ENCODE results near the gene ZSCAN10.

The ZSCAN10 gene

GRCh38 chr16:3088450-3088849, 10.6 kb downstream of the ZSCAN10 start:
- TF ChIP-seq GABPA (IDR thresholded peaks at IDR 0.05; ENCODE audit: low read depth) (no peak), SPI1 (IDR thresholded peaks at IDR 0.05; ENCODE audit: borderline replicate concordance, low read depth) (no peak), POLR2AphosphoS5 (IDR thresholded peaks at IDR 0.05; ENCODE audit: low read depth) (no peak)
- TF ChIP-seq, protein P1, sequence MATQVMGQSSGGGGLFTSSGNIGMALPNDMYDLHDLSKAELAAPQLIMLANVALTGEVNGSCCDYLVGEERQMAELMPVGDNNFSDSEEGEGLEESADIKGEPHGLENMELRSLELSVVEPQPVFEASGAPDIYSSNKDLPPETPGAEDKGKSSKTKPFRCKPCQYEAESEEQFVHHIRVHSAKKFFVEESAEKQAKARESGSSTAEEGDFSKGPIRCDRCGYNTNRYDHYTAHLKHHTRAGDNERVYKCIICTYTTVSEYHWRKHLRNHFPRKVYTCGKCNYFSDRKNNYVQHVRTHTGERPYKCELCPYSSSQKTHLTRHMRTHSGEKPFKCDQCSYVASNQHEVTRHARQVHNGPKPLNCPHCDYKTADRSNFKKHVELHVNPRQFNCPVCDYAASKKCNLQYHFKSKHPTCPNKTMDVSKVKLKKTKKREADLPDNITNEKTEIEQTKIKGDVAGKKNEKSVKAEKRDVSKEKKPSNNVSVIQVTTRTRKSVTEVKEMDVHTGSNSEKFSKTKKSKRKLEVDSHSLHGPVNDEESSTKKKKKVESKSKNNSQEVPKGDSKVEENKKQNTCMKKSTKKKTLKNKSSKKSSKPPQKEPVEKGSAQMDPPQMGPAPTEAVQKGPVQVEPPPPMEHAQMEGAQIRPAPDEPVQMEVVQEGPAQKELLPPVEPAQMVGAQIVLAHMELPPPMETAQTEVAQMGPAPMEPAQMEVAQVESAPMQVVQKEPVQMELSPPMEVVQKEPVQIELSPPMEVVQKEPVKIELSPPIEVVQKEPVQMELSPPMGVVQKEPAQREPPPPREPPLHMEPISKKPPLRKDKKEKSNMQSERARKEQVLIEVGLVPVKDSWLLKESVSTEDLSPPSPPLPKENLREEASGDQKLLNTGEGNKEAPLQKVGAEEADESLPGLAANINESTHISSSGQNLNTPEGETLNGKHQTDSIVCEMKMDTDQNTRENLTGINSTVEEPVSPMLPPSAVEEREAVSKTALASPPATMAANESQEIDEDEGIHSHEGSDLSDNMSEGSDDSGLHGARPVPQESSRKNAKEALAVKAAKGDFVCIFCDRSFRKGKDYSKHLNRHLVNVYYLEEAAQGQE (IDR thresholded peaks at IDR 0.05; ENCODE audit: insufficient replicate concordance, low read depth): no peak
- no peak for DNase-seq (ENCODE audit: low read depth in 1 of 2, low spot score in 1 of 2)
- Histone ChIP-seq H3K4me3 (replicated peaks; ENCODE audit: insufficient read depth, low read length) (no peak overlapping the region), H3K27me3 (ENCODE audit: insufficient read depth, poor library complexity, severe bottlenecking) (no peaks in the 10 kb centered on the region), H3K27ac (replicated peaks) (no peak overlapping the region)

DNA sequence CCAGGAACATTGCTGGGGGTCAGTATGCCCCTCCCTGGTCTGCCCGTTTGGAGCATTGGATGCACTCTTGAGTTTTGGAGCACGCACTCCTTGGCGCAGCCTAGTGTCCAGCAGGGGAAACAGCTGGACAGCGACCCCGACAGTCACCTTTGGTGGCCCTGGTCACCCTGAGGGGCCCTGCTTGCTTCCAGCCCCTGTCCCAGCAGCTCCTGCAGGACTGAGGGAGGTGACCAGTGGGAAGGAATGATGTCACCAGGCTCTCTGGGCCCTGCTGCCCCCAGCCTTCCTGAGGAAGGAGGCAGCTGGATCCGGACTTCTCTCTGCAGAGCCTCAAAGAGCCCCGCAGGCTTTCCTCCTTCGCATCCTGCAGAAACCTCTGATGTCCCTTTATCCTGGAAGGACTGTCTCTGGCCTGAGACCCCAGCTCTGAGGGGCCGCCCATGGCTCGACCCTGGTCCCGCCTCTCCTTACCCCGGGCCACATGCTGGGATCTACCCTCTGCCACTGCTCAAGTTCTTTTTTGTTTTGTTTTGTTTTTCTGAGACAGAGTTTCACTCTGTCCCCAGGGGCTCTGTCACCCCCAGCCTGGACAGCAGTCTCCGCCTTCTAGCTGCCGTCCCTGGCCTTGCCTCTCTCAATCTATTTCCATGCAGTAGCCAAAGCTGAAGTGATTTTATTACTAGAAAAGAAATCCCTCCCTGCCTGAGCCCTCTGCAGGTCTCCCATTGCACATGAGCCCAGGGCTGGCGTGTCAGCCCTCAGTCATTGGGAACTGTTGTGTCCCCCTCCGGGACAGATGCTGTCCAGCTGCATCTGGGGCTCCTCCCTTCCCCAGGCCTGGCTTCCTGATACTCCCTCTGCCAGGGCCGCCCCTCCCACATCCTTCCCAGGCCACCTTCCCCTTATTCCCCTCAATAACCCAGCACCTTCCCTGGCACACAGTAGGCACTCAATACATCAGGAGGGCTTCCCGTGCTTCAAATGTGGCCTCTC, 11.6 kb downstream of the ZSCAN10 start:
- TF ChIP-seq GABPA (IDR thresholded peaks at IDR 0.05; ENCODE audit: low read depth): no peak
- TF ChIP-seq, protein P2, sequence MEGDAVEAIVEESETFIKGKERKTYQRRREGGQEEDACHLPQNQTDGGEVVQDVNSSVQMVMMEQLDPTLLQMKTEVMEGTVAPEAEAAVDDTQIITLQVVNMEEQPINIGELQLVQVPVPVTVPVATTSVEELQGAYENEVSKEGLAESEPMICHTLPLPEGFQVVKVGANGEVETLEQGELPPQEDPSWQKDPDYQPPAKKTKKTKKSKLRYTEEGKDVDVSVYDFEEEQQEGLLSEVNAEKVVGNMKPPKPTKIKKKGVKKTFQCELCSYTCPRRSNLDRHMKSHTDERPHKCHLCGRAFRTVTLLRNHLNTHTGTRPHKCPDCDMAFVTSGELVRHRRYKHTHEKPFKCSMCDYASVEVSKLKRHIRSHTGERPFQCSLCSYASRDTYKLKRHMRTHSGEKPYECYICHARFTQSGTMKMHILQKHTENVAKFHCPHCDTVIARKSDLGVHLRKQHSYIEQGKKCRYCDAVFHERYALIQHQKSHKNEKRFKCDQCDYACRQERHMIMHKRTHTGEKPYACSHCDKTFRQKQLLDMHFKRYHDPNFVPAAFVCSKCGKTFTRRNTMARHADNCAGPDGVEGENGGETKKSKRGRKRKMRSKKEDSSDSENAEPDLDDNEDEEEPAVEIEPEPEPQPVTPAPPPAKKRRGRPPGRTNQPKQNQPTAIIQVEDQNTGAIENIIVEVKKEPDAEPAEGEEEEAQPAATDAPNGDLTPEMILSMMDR (IDR thresholded peaks at IDR 0.05; ENCODE audit: insufficient read depth, low read length): peak; percentile 33
- TF ChIP-seq, protein P1 (IDR thresholded peaks at IDR 0.05; ENCODE audit: insufficient replicate concordance, low read depth): peak; percentile 65
- Histone ChIP-seq H3K27ac (replicated peaks) (peak overlapping the region; percentile 55), H3K4me3 (replicated peaks; ENCODE audit: insufficient read depth, low read length) (no peak overlapping the region), H3K27me3 (ENCODE audit: insufficient read depth, poor library complexity, severe bottlenecking) (no peaks in the 10 kb centered on the region)
- no peak for DNase-seq (ENCODE audit: low read depth in 1 of 2, low spot score in 1 of 2)

DNA sequence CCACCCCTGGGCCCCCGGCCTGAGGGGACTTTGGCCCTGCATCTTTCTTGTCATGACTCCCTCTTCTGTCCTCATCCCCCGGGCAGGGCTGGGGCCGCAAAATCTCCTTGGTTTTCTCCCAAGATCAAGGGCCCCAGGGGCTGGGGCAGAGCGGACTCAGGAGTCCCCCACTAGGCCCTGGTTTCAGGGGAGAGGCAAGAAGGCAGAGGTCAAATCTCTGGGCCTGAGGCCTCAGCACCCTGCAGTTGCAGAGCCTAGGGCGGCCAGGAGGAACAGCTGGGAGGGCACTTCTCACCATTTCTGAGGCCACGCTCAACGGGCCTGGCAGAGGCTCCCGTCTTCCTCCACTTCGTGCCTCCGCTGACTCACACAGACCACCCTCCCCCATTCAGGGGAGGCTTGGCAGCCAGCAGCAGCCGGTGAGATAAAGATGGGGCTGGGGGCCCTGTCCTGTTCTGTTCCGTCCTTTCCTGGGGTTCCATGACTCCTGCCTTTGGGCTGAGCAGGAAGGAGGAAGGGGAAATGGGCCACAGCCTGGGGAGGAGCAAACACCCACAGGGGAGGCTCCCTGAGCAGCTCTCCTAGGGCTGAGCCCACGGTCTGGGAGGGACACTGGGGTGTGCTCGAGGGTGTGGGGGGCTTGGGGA, 12.4 kb downstream of the ZSCAN10 start:
- TF ChIP-seq POLR2AphosphoS5 (IDR thresholded peaks at IDR 0.05; ENCODE audit: low read depth) (no peak), GABPA (IDR thresholded peaks at IDR 0.05; ENCODE audit: low read depth) (no peak), SPI1 (IDR thresholded peaks at IDR 0.05; ENCODE audit: borderline replicate concordance, low read depth) (no peak)
- TF ChIP-seq, protein P2 (IDR thresholded peaks at IDR 0.05; ENCODE audit: insufficient read depth, low read length): no peak
- TF ChIP-seq, protein P1 (IDR thresholded peaks at IDR 0.05; ENCODE audit: insufficient replicate concordance, low read depth): no peak
- Histone ChIP-seq H3K27me3 (ENCODE audit: insufficient read depth, poor library complexity, severe bottlenecking) (no peaks in the 10 kb centered on the region), H3K4me3 (replicated peaks; ENCODE audit: insufficient read depth, low read length) (no peak overlapping the region; the same call in 1 of the 2 replicates), H3K27ac (replicated peaks) (peak overlapping the region; percentile 55)
- DNase-seq (ENCODE audit: low read depth in 1 of 2, low spot score in 1 of 2): peak in 1 of 2 experiments; percentile 16
